Hippocampal formation (tissue), 2 donors: ENCODE results near the gene HACD4.
"Not testable (repeated sequence)": the region's sequence is repeated elsewhere in the genome, so short reads cannot be mapped to it uniquely, and the experiment has no call there.

Source experiments
- DNase-seq, 2 donors: peaks; one replicate each; lab custom pipeline; 2025; lab: John Stamatoyannopoulos, UW

The HACD4 gene

DNA sequence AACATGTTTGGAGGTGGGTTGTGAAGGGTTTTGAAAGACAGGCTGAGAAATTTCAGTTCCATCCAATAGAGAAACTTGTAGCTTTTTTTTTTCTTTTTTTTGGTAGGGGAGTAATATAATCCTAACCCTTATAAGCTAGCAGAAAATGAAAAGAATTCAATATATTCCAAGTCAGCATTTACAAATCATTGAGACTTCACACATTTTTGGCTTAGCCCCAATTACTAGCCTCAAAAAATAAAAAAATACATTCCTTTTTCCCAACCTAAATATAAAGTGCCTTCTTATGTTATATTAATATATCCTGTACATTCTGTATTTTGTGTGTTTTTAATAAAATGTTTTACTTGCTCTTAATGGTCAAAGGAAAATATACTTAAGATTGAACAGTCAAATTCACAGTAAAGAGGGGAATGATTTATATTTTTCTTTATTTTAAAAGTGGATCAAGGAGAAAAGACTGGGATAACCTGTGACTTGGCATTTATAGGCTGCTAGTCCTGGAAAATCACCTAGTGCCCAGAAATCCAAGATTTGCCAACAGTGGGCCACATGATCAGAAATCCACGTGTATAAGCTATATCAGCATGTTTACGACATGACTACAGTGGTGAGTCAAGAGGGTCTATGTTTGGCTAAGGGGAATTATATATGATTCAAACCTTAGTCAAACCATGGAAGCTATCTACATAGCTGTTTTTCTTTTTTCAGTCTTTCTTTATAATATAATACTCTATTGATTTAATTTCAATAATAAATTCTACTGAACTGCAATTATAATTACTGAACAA lies 14.5 kb downstream of the HACD4 start:
- no peak for DNase-seq

DNA sequence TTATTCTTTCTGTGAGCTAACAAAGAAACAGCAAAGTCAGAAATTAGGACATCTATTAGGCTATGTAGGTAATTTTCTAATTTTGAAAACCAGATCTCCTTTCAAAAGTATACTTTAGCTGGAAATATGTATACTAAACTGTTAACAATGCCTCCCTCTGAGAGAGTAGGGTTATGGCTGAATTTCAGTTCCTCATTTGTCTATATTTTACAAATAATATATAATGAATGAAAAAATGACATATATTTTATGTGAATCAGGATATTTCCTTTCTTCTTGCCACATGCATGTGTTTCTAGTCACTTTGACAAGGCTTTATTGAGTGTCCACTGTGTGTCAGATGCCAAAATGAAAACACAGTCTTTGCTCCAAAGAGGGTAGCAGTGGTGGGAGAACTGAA lies 15.4 kb downstream of the HACD4 start:
- DNase-seq, result no peak

DNA sequence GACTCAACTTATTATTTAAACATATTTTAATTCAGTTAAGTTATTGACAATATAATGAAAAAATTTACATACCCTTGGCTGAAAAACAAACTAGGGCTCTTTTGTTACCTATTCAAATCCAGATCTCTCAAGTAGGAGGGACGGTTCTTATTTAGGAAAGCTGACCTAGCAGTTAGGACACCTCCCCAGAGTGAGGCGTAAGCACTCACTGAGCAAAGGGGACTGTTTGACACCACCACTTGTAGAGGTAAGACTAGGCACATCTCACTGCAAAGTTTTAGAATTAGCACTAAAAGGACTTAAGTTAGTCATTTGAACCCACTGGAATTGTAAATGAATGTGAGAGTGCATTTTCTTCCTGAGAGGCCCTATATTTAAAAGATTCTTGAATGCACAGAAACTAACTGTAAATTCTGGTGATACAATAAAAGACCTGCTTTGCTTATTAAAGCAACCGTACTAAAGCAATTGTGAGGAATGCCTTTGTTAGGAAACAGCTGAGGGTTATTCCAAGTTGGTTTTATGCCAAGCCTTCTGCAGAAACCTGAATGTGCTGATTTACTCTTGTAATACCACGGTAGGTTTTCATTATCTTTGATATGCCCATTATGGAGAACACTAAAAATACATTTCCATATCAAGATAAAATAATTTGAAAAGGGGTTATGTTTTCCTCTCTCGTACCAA lies 16.2 kb downstream of the HACD4 start:
- no peak for DNase-seq

DNA sequence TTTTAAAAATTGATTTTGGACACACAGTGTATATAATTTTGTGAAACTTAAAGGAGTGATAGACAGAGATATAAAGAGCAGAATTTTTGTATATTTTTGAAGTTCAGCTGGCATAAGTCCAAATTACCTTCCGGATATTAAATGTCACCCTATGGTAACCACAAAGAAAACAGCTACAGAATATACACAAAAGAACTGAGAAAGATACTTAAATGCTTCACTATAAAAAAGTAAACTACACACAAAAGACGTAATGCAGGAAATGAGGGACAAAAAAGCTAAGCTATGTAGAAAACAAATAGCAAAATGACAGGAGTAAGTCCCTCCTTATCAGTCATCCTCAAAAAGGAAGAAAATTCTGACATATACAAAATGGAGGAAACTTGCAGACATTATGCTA lies 29.4 kb downstream of the HACD4 start:
- no peak for DNase-seq

DNA sequence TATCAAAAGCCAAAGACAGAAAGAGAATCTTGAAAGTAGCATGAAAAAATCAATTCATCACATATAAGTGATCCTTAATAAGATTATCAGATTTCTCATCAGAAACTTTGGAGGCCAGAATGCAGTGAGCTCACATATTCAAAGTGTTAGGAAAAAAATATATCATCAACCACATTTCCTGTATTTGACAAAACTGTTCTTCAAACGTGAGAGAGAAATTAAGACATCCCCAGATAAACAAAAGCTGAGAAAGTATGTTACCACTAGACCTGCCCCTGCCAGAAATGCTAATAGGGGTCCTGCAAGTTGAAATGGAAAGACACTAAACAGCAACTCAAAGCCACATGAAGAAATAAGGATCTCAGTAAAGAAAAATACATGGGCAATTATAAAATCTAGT lies 29.9 kb downstream of the HACD4 start:
- no peak for DNase-seq

DNA sequence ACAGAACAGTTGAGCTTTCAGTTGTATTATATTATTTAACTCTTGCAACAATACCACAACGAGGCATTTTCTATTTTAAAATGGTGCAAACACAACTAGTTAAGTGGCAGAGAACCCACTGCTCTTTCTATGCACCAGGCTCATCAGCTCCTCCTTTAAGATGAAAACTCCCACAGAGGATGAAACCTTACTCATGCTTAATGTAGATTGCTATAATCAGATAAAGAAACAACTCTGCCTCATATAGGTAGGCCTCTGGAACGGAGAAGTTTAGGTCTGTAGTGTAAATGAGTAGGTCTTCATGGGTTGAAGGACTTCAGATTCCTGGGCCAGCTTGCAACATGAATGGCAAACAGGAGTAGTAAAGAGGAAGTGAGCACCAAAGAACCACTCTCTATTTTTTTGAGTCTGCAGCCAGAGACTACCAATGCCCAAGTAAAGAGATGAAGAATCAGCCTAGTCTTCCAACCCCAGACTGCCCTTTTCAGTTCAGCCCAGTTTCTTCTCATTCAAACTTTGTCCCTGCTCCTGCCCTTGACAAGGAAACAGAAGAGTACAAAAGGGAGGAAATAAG lies 33.9 kb downstream of the HACD4 start:
- DNase-seq, result no peak

DNA sequence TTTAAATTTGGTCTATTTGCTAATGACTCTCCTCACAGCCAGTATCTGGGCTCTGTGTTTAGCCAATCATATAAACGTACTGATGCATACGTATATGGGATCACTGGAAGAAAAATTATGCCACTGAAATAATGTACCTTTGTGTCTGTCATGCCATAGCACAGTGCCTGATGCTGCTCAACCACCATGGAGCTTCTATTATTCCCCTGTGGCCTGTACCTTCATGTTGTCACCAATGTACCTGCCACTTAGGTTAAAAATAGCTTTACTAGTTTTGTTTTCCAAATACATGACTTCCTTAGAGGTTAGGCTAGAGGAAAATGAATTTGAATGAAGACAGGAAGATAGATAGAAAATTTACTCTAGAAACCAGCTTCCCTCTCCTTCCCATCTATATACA lies 34.6 kb downstream of the HACD4 start:
- DNase-seq, result no peak

DNA sequence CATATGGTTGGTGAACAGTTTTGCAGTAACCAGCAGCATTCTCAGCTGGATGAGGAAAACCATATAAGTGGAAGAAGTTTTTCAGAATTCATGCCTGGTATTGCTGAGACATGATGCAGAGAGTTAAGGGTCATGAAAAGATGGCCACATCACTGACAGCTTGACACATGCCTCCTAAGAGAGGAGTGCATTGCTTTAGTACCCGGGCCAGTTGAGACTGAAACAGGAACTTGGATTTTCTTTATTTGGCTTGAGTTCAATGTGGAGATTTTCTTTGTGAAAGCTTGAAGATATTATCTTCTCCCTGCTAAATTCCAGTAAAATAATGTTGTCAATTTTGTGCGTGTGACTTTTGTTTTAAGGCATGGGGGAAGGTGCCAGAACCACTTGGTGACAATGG lies 35.8 kb downstream of the HACD4 start:
- no peak for DNase-seq

DNA sequence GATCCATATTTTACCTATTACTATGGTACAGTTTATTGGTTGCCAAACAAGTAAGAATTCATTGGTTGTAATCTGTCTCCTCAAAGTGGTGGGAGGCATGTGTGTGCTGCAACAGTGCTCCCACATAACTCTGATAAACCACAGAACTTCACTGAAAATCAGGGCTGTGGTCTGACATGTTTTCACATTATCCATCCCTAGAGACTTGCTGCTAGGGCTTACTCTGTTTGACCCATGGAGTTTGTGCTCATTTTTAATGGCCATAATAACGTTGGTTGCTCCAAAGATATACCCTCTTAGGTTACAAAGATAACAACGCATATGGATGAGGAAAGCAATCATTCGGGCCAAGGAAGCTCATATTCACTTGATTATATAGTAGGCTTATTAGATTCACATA lies 37.0 kb downstream of the HACD4 start:
- no peak for DNase-seq

DNA sequence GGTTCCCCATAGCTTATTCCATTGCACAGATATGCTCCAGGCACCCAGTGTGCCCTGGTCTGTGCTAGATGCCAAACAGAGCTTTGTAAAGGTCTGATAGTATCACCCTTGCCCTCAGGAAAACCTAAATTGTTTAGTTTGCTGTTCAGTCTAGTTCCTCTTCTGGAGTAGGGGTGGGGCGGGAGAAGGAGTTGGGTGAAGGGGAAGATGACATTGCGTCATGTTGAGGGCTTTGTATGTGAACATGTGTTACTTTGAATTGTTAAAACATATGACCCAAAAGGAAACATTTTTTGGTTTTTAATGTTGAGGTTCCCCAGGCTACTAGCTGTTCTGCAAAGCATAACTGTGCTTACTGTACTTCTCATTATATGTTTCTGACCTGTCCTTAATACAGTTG lies 40.6 kb downstream of the HACD4 start:
- DNase-seq, result no peak

DNA sequence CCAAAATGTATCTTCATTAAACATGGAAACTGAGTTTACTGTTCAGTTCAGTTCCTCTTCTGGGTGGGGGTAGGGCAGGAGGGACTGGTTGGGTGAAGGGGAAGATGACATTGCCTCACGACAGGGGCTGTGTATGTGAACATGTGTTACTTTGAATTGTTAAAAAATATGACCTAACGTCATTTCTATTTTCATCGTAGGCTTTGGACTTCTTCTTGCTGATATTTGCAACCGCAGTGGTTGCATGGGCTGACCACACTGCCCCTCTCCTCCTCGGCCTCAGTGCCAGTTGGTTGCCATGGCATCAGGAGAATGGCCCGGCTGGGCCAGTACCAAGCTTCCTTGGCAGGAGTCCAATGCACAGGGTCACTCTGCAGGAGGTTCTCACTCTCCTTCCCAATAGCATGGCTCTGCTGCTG lies 41.5 kb downstream of the HACD4 start:
- DNase-seq, result peak; percentile 12 to 44

DNA sequence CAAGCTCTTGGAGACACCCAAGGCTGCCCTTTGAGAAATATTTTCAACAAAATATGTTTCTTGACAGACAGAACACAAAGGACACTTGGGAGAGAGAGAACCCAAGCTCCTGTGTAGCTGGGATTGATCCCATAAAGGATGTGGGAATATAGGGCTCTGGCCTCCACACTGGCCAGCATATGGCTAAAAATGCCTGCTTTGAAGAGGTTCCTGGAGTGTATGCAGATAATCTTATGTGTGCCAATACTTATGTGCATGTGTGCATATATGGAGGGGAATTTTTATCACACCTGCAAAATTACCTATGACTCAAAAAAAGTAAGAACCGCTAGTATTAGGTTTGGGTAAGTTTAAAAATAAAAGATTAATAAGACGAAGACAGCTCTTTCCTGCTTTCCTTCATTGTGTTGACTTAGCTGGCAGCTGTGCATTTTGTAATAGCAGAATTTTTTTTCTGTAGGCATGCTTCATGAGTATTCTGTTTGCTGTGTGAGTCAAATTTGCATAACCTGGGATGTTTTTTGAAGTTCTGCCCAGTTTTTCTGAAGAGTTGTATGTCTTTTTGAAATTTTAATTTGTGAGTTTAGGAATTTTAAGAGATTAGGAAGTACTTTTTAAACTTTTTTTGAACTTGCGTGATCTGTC lies 42.6 kb downstream of the HACD4 start:
- no peak for DNase-seq

DNA sequence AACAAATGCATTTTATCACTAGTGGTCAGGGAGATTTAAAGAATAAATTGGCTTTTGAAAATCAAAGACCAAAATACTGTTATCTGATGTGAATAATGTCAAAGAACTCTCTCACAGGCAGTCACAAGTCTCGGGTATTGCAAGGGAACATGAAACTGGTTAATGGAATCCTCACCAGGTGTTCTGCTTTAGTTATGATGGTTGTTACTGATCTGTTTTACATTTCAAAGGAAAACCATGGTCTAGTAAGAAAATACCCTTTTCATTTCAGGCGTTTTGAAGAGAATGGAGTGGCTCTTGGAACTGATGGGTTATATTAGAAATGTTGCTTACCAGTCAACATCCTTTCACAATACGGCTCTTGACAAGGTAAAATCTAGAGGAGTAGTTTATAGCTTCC lies 43.4 kb downstream of the HACD4 start:
- no peak for DNase-seq

DNA sequence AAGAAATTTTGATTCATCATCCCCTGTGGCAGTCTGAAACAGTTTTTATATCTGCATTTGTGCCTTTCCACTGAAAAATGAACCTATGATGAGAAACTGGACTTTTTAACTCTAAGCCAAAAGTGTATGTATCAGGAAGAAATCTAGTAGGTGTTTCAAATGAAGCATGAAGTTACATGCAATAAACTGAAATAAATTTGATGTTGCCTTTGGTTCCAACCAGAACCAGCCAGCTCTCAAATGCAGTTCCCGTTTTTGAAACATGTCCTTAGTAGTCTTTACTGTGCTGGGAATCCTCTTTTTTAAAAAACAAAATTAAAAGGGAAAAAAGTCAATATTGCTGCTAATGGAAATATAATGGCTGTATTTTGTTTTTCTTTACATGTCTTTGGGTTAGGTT lies 43.9 kb downstream of the HACD4 start:
- no peak for DNase-seq

DNA sequence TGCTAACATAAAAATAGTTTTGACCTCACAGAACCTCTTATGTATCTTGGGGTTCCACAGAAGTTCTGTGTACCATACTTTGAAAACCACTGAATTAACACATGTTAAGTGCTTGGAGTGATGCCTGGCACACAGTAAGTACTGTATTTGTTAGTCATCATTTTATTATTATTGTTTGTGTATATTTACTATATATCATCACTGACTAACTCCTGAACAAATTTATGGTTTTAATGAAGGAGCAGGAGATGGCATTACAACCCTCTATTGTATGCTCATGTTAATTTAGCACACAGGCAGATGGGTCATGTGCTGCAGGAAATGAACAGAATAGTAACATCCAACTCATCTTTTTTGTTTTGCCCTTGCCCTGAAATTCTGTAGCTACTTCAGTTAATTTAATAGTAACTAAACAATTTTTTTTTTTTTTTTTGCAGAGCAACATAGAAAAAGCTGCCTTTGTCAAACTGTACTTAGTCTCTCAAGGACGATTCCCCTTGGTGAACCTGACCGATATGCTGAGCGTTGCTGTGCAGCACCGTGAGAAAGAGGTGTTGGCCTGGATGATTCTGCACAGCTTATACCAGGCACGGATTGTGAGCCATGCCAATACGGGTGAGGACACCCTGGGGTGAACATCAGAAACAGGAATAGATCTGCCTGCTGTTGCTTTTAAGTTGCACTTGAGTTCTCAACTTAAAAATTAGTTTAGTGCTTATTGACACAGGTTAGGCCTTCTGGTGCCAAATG lies 45.4 kb downstream of the HACD4 start:
- no peak for DNase-seq

DNA sequence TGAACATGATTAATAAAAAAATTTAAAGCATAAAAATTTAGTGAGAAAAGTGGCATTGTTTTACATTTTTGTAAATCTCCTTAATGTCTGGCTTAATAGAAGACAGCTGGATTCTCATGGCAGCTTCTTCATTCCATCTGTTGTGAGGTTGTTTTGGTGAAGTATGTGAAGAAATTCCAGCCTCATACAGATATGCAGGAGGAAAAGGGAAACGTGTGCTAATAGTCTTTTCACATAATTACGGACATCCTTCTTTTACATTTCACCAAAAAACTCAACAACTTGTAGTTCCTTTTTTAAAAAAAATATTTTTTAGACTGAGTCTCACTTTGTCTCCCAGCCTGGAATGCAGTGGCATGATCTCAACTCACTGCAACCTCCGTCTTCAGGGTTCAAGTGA lies 46.9 kb downstream of the HACD4 start:
- DNase-seq, result no peak

DNA sequence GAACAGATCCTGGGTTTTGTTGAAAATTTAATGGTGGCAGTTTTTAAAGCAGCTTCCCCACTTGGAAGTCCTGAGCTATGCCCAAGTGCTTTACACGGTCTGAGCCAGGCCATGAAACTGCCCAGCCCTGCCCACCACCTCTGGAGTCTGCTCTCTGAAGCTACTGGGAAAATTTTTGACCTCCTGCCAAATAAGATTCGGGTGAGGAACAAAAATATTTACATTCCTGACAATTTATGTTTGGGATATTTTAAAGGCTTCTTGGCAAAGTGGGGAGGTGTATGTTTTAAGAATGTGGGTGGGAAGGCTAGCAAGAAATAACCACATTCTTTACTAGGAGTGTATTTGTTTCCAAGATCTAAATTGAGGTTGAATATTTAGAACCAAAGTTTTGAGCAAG lies 50.0 kb downstream of the HACD4 start:
- no peak for DNase-seq

DNA sequence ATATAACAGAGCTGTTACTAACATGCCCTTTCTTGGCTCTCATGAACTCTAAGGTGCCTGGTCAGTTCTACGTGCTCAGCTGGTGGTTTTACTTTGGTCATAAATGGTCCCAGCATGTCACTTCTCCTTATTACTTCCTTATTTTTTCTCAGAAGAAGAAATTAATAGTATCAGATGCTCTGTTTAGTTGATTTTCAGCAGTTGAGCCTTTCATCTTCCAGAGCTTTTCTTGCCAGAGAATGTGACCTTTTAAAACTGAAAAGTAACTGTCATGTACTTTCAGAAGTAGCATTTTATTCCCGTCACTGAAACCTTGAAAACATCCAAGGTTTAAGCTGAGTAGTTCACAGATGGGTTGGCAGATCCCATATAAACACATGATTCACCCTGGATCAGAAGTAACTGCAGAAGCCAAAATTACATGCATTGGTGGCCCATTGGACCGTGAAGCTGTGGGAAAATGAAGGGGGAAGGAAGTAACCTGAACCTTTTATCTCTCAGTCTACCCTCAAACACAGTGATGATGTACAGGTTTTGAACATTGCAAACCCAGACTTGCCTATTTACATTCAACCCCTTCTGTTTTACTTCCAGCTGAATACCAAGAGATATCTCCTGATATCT lies 50.5 kb downstream of the HACD4 start:
- no peak for DNase-seq

DNA sequence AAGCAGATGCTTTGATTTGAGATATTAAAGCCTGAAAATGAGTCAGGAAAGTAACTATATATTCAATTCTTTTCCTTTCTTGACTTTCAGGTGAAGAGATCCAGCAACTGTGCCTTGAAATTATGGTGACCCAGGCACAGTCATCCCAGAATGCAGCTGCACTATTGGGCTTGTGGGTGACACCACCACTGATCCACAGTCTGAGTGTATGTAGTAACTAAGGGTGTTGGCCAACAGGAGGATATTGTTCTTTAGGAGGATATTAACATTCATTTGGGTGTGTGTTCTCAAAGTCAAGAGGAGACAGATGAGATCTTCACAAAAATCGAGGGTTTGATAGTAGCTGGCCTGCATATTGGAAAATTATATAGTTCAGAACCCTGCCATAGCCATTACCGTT lies 53.2 kb downstream of the HACD4 start:
- DNase-seq, result no peak

DNA sequence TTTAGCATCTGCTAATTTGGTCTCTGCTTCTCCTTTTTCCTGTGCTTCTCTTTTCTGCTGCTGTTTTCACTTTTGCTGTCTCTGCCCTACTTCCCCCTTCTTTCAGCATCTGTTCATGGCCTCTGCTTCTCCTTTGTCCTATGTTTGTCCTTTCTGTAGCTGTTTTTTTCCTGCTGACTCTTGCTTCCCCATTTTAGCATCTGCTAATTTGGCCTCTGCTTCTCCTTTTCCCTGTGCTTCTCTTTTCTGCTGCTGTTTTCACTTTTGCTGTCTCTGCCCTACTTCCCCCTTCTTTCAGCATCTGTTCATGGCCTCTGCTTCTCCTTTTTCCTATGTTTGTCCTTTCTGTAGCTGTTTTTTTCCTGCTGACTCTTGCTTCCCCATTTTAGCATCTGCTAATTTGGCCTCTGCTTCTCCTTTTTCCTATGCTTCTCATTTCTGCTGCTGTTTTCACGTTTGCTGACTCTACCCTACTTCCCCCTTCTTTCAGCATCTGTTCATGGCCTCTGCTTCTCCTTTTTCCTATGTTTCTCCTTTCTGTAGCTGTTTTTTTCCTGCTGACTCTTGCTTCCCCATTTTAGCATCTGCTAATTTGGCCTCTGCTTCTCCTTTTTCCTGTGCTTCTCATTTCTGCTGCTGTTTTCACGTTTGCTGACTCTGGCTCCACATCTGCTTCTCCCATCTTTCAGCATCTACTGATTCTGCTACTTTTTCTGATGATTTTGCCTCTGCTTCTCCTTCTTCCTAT lies 57.1 kb downstream of the HACD4 start:
- DNase-seq, result not testable (repeated sequence)
